Central memory CD8-positive, alpha-beta T cell (primary cell): Measurements from ENCODE around the gene CCSAP.
A peak's percentile ranks its signal among the peaks of the same experiment; 100 is the strongest.
"Not testable (repeated sequence)": the region's sequence is repeated elsewhere in the genome, so short reads cannot be mapped to it uniquely, and the experiment has no call there.

Experiments
- ATAC-seq: fragments of 150-1000 bp; cut with Tn5 transposase; replicated peaks from 2 replicates; pipeline ENCODE4 v1.10.0; 2022; ENCODE audit warnings: mild to moderate bottlenecking, moderate FRiP score, moderate number of reproducible peaks; ENCODE audit not compliant: poor library complexity, severe bottlenecking; ENCODE audit errors: extremely low read depth
- DNase-seq, 2 donors: peaks; one replicate each; pipeline ENCODE4 v3.0.0; 2021; ENCODE audit warnings: low spot score in 2 of 2
- H3K27ac Mint-ChIP-seq: one replicate; pipeline ENCODE4 v1.8.0; 2022; ENCODE audit warnings: low read depth, mild to moderate bottlenecking, moderate library complexity, mixed read lengths
- H3K27me3 Mint-ChIP-seq: one replicate; pipeline ENCODE4 v1.8.0; 2022; ENCODE audit warnings: mixed read lengths
- H3K36me3 Mint-ChIP-seq: one replicate; pipeline ENCODE4 v1.8.0; 2022; ENCODE audit warnings: mild to moderate bottlenecking, moderate library complexity, mixed read lengths; ENCODE audit not compliant: insufficient read depth
- H3K4me1 Mint-ChIP-seq: one replicate; pipeline ENCODE4 v1.8.0; 2022; ENCODE audit warnings: mixed read lengths
- H3K4me3 Mint-ChIP-seq: one replicate; pipeline ENCODE4 v1.8.0; 2022; ENCODE audit warnings: mild to moderate bottlenecking, moderate library complexity, mixed read lengths
- H3K9me3 Mint-ChIP-seq: one replicate; pipeline ENCODE4 v1.8.0; 2022; ENCODE audit warnings: mixed read lengths

The CCSAP gene

GRCh38 chr1:229334716-229335115 lies 8.1 kb downstream of the CCSAP start:
- no peaks in the 10 kb centered on the region for H3K27me3 Mint-ChIP-seq
- H3K4me1 Mint-ChIP-seq = peaks cover 24% of the 10 kb centered on the region
- H3K27ac Mint-ChIP-seq = no peak overlapping the region
- H3K36me3 Mint-ChIP-seq = peaks cover 3% of the 10 kb centered on the region
- DNase-seq (no peak), ATAC-seq (no peak)
- H3K9me3 Mint-ChIP-seq = no peaks in the 10 kb centered on the region
- no peak overlapping the region for H3K4me3 Mint-ChIP-seq

- Mint-ChIP-seq H3K4me1 (peaks cover 22% of the 10 kb centered on the region), H3K36me3 (peaks cover 3% of the 10 kb centered on the region), H3K27ac (no peak overlapping the region), H3K27me3 (no peaks in the 10 kb centered on the region), H3K9me3 (no peaks in the 10 kb centered on the region), H3K4me3 (no peak overlapping the region)
- ATAC-seq = no peak
- no peak for DNase-seq
Observed at GRCh38 chr1:229334269-229334668, 8.6 kb downstream of the CCSAP start.

GRCh38 chr1:229328598-229329362 lies 14.1 kb downstream of the CCSAP start:
- Mint-ChIP-seq H3K27ac (no peak overlapping the region), H3K4me3 (no peak overlapping the region), H3K9me3 (no peaks in the 10 kb centered on the region), H3K27me3 (no peaks in the 10 kb centered on the region), H3K4me1 (peaks cover 18% of the 10 kb centered on the region), H3K36me3 (peaks cover 6% of the 10 kb centered on the region)
- DNase-seq (no peak), ATAC-seq (no peak)

- peaks cover 18% of the 10 kb centered on the region for H3K4me1 Mint-ChIP-seq
- H3K9me3 Mint-ChIP-seq, H3K36me3 Mint-ChIP-seq, DNase-seq, H3K4me3 Mint-ChIP-seq, H3K27me3 Mint-ChIP-seq, H3K27ac Mint-ChIP-seq: not testable (repeated sequence)
- peak; percentile 28 for ATAC-seq
Observed at GRCh38 chr1:229327765-229328164, 15.1 kb downstream of the CCSAP start.

GRCh38 chr1:229326601-229327000 lies 16.2 kb downstream of the CCSAP start:
- no peaks in the 10 kb centered on the region for H3K27me3 Mint-ChIP-seq
- no peak for DNase-seq
- peak; percentile 24 for ATAC-seq
- peaks cover 9% of the 10 kb centered on the region for H3K36me3 Mint-ChIP-seq
- no peaks in the 10 kb centered on the region for H3K9me3 Mint-ChIP-seq
- peak overlapping the region; percentile 59 for H3K4me3 Mint-ChIP-seq
- H3K27ac Mint-ChIP-seq = peak overlapping the region; percentile 70
- H3K4me1 Mint-ChIP-seq = peaks cover 18% of the 10 kb centered on the region

- Mint-ChIP-seq H3K36me3 (peaks cover 9% of the 10 kb centered on the region), H3K4me3 (peak overlapping the region; percentile 59), H3K27me3 (no peaks in the 10 kb centered on the region), H3K4me1 (peaks cover 18% of the 10 kb centered on the region), H3K27ac (peak overlapping the region; percentile 70), H3K9me3 (no peaks in the 10 kb centered on the region)
- DNase-seq (no peak), ATAC-seq (no peak)
Observed at GRCh38 chr1:229325853-229326487, 16.9 kb downstream of the CCSAP start.

- H3K4me3 Mint-ChIP-seq = peak overlapping the region; percentile 12
- H3K36me3 Mint-ChIP-seq = peaks cover 12% of the 10 kb centered on the region
- no peak for ATAC-seq
- DNase-seq = no peak
- H3K4me1 Mint-ChIP-seq = peaks cover 18% of the 10 kb centered on the region
- no peaks in the 10 kb centered on the region for H3K27me3 Mint-ChIP-seq
- H3K27ac Mint-ChIP-seq = no peak overlapping the region
- no peaks in the 10 kb centered on the region for H3K9me3 Mint-ChIP-seq
Observed at GRCh38 chr1:229325401-229325800, 17.4 kb downstream of the CCSAP start.

- ATAC-seq = no peak
Observed at GRCh38 chr1:229323885-229324553, 18.8 kb downstream of the CCSAP start.

GRCh38 chr1:229323201-229323600 lies 19.6 kb downstream of the CCSAP start:
- peaks cover 10% of the 10 kb centered on the region for H3K4me1 Mint-ChIP-seq
- DNase-seq (no peak), ATAC-seq (no peak)
- no peak overlapping the region for H3K4me3 Mint-ChIP-seq
- no peak overlapping the region for H3K27ac Mint-ChIP-seq
- no peaks in the 10 kb centered on the region for H3K9me3 Mint-ChIP-seq
- peaks cover 19% of the 10 kb centered on the region for H3K36me3 Mint-ChIP-seq
- H3K27me3 Mint-ChIP-seq = no peaks in the 10 kb centered on the region

More at GRCh38 chr1:229323885-229324553, 18.8 kb downstream of the CCSAP start:
- no peak for DNase-seq
- no peaks in the 10 kb centered on the region for H3K27me3 Mint-ChIP-seq
- no peaks in the 10 kb centered on the region for H3K9me3 Mint-ChIP-seq
- peaks cover 14% of the 10 kb centered on the region for H3K4me1 Mint-ChIP-seq
- H3K36me3 Mint-ChIP-seq = peaks cover 17% of the 10 kb centered on the region
- no peak overlapping the region for H3K27ac Mint-ChIP-seq
- H3K4me3 Mint-ChIP-seq = no peak overlapping the region

- no peak overlapping the region for H3K27ac Mint-ChIP-seq
Observed at GRCh38 chr1:229319487-229319886, 23.4 kb downstream of the CCSAP start.

GRCh38 chr1:229318056-229318455 lies 24.8 kb downstream of the CCSAP start:
- Mint-ChIP-seq H3K9me3 (no peaks in the 10 kb centered on the region), H3K4me1 (no peaks in the 10 kb centered on the region), H3K4me3 (no peak overlapping the region), H3K27me3 (no peaks in the 10 kb centered on the region), H3K36me3 (peaks cover 12% of the 10 kb centered on the region), H3K27ac (no peak overlapping the region)
- ATAC-seq (no peak), DNase-seq (no peak)

More at GRCh38 chr1:229319487-229319886, 23.4 kb downstream of the CCSAP start:
- Mint-ChIP-seq H3K9me3 (no peaks in the 10 kb centered on the region), H3K4me1 (no peaks in the 10 kb centered on the region), H3K36me3 (peaks cover 16% of the 10 kb centered on the region), H3K4me3 (no peak overlapping the region), H3K27me3 (no peaks in the 10 kb centered on the region)
- no peak for DNase-seq
- ATAC-seq = no peak

- DNase-seq (no peak), ATAC-seq (no peak)
- Mint-ChIP-seq H3K36me3 (peaks cover 18% of the 10 kb centered on the region), H3K27me3 (no peaks in the 10 kb centered on the region), H3K27ac (no peak overlapping the region), H3K9me3 (no peaks in the 10 kb centered on the region), H3K4me1 (no peaks in the 10 kb centered on the region), H3K4me3 (no peak overlapping the region)
Observed at GRCh38 chr1:229316166-229316565, 26.7 kb downstream of the CCSAP start.

GRCh38 chr1:229310833-229311232 lies 32.0 kb downstream of the CCSAP start:
- no peaks in the 10 kb centered on the region for H3K9me3 Mint-ChIP-seq
- DNase-seq (no peak), ATAC-seq (no peak)
- H3K4me1 Mint-ChIP-seq = peaks cover 4% of the 10 kb centered on the region
- no peaks in the 10 kb centered on the region for H3K27me3 Mint-ChIP-seq
- no peak overlapping the region for H3K4me3 Mint-ChIP-seq
- H3K36me3 Mint-ChIP-seq = peaks cover 24% of the 10 kb centered on the region
- no peak overlapping the region for H3K27ac Mint-ChIP-seq
